ENCODE results near the gene TEX11. TPM values are rescaled to one million over a fixed set of nuclear protein-coding genes. Genes with fewer than 3 reads are reported as not detected.

TEX11 gene
- total RNA-seq, 1 donor = not detected

GRCh38 chrX:70508296-70508911 lies 400.1 kb downstream of the TEX11 start:
- no peak overlapping the region for H3K4me3 ChIP-seq (ENCODE audit: low read depth, low read length)
- DNase-seq (ENCODE audit: low read depth) = peak; percentile 2
- TF ChIP-seq CTCF (IDR thresholded peaks at IDR 0.05; ENCODE audit: insufficient read depth, low read length) = no peak

GRCh38 chrX:70505451-70505841 lies 403.1 kb downstream of the TEX11 start:
- DNase-seq (ENCODE audit: low read depth) = no peak
- no peak overlapping the region for H3K4me3 ChIP-seq (ENCODE audit: low read depth, low read length)
- no peak for TF ChIP-seq CTCF (IDR thresholded peaks at IDR 0.05; ENCODE audit: insufficient read depth, low read length)

- no peak for TF ChIP-seq CTCF (IDR thresholded peaks at IDR 0.05; ENCODE audit: insufficient read depth, low read length)
- no peak overlapping the region for H3K4me3 ChIP-seq (ENCODE audit: low read depth, low read length)
- no peak for DNase-seq (ENCODE audit: low read depth)
Observed at GRCh38 chrX:70504772-70505450, 403.6 kb downstream of the TEX11 start.

- no peak for TF ChIP-seq CTCF (IDR thresholded peaks at IDR 0.05; ENCODE audit: insufficient read depth, low read length)
- DNase-seq (ENCODE audit: low read depth) = no peak
- H3K4me3 ChIP-seq (ENCODE audit: low read depth, low read length) = no peak overlapping the region
Observed at GRCh38 chrX:70500826-70501225, 407.7 kb downstream of the TEX11 start.

- no peak for DNase-seq (ENCODE audit: low read depth)
- no peak overlapping the region for H3K4me3 ChIP-seq (ENCODE audit: low read depth, low read length)
- no peak for TF ChIP-seq CTCF (IDR thresholded peaks at IDR 0.05; ENCODE audit: insufficient read depth, low read length)
Observed at GRCh38 chrX:70498129-70498528, 410.4 kb downstream of the TEX11 start.

GRCh38 chrX:70497026-70497425 lies 411.5 kb downstream of the TEX11 start:
- no peak for TF ChIP-seq CTCF (IDR thresholded peaks at IDR 0.05; ENCODE audit: insufficient read depth, low read length)
- H3K4me3 ChIP-seq (ENCODE audit: low read depth, low read length) = no peak overlapping the region
- DNase-seq (ENCODE audit: low read depth) = no peak
